HG03039 (cell line): ENCODE measurements around the gene ATXN1.
"Not testable (repeated sequence)": the region's sequence is repeated elsewhere in the genome, so short reads cannot be mapped to it uniquely, and the experiment has no call there.

Experiments
- ATAC-seq: cut with Tn5 transposase; IDR thresholded peaks from one replicate; pipeline ENCODE4 v1.9.1; 2021; ENCODE audit warnings: mild to moderate bottlenecking, moderate library complexity; ENCODE audit not compliant: unreplicated experiment

Gene ATXN1

DNA sequence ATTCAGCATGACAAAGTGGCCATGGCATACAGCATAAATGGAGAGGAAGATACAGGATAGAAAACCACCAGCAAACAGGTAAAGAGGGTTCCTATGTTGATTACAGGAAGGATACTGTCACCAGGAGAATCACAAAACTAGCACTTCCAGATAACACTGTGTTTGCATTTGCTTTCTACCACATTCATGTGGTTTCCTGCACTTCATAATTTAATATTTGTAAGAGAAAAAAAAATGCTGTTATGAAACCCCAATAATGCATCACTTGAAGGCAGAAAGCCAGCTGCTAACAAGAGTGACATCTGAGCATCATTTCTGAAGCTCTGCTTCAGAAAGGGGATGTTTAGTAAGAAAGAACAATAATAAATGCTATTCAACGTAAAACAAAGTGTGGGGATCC is 106.6 kb downstream of the ATXN1 start:
- no peak for ATAC-seq

DNA sequence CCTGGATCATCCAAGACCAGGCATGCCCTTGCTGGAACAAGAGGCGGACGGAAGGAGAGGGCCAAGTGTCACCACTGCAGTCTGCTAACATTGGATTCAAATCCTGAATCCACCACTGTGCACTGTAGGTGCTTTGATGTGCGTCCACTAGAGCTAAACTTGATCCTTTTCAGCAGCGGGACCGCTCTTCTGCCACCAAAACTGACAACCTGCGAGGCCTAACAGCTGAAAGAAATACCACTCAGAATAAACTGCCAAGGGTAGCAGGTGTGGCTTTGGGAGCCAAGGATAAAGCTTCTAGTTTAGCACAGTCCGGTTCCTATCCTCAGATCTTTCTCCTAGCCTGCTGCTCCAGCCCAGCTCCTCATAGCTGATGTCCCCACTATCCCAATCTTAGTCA is 108.0 kb downstream of the ATXN1 start:
- ATAC-seq: no peak

DNA sequence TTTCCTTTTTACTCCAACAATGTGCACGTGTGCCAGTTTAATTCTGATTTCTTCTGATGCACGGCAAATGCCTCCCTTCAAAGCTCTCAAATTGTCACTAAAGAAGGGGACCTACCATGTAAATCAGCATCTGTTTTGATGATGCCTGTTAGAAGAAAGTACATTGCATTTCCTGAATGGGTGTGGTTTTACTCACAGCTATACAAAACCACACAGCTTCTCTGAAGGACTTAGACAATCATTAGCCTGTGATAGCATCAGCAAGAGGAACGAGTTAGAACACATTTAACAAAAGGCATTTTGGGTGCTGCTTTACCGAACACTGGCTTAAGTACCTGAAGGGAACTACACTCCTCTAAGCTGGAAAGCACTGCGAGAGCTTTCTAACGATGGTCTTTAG is 109.4 kb downstream of the ATXN1 start:
- ATAC-seq: no peak

DNA sequence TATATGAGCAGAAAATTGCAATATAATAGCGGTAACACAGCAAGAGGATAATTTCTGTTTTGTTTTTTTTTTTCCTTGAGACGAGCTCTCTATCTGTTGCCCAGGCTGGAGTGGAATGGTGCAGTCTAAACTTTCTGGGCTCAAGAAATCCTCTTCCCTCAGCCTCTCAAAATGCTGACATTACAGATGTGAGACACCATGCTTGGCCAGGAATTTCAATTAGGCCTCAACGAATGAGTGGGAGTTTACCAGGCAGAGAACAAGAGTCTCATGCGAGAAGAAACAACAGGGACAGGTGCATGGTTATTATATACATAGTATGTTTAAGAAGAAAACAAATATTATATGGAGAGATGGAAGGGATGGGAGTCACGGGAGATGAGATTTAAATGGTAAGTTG is 111.4 kb downstream of the ATXN1 start:
- no peak for ATAC-seq

DNA sequence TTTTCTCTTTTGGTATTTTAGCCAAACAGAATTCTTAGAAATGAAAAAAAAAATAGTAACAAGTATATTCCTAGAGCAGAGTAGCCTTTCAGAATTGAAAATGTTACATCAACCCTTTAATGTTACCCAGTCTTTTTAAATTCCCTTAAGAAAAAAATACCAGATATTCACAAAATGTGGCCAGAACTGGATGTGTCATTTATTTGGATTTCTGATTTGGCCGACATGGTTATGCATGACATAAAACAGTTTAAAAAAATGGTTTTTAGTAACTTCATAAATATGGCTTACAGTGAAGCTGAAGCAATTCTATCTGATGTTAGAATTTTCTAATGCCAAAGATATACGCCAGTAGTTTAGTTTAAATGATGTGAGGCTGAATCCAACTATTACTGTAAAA is 112.0 kb downstream of the ATXN1 start:
- ATAC-seq: no peak

DNA sequence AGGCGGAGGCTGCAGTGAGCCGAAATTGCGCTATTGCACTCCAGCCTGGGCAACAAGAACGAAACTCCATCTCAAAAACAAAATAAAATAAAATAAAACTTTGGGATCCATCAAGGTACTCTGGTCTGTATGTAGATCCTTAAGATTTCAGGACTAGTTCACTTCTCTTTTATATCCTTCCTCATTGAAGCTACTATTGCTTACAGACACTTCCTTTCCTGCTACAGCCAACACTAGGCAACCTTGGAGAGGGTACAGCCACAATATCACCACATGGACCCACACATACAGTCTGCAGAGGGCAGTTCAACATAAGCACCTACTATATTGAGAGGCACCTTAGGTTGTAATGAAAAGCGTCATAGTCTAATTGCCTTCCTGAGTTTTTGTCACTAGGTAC is 113.3 kb downstream of the ATXN1 start:
- ATAC-seq: no peak

DNA sequence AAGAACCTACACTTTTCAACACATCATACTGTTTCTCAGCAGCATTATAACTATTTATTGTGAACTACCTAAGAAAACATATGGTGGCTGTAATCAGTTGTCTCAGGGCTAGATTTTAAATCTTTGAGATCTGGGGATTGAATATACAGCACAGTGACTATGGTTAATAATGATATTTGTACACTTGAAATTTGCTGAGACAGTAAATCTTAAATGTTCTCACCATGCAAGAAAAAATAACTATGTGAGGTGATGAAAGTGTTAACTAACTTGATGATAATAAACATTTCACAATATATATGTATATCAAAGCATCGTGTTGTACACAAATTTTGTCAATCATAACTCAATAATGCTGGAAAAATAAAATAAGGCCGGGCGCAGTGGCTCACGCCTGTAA is 113.8 kb downstream of the ATXN1 start:
- no peak for ATAC-seq

DNA sequence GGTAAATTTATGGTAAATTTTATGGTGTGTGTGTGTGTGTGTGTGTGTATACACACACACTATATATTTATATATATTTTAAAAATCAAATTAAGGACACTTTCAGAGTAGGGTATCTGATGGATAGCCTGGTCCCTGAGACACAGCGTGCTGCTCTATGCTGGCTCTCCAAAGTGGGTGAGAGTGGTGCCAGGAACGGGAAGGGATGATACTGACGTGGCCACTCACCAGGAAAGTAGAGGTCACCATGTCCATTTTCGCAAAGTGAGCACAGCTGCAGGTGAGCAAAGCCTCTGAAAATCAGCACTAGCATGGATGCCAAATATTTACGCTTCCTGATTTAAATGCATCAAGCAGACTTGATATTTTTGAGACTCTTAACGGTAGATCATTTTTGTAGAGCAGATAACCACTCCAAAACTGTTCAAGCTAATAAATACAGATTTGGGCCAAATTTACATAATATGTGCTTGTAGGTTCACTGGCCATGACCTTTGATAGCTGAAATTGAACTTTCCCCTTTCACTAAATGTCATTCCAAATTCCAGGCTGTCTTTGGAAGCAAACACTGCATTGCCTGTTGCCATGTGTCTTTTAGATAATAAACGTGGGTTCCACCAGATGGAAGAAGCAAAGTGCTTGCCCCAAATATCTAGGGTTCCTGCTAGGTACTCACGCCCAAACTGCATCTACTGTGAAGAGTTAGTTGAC is 116.6 kb downstream of the ATXN1 start:
- no peak for ATAC-seq

DNA sequence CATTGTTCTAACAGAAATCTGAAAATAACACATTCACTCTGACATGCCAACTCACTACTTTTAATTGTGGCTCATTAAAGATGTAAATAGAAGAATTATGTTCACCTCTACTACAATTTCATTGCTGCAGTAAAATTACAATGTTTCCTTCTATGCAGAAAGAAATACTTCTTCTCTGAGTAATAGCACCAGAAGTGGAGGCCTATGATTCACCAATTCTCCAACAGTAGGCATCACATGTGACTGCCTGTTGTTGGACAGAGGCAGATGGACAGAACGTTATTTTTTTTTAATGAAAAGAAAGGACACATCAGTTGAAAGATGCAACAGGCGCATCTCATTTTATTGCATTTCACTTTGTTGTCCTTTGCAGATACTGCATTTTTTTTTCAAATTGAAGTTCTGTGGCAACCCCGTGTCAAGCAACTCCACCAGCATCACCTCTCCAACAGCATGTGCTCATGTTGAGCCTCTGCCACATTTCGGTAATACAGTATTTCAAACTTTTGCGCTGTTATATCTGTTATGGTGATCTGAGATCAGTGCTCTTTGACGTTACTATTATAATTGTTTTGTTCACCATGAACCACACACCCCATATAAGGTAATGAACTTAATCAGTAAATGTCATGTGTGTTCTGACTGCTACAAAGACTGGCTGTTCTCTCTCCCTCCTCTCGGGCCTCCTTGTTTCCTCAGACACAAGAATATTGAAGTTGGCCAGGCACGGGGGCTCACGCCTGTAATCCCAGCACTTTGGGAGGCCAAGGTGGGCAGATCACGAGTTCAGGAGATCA is 121.4 kb downstream of the ATXN1 start:
- no peak for ATAC-seq

DNA sequence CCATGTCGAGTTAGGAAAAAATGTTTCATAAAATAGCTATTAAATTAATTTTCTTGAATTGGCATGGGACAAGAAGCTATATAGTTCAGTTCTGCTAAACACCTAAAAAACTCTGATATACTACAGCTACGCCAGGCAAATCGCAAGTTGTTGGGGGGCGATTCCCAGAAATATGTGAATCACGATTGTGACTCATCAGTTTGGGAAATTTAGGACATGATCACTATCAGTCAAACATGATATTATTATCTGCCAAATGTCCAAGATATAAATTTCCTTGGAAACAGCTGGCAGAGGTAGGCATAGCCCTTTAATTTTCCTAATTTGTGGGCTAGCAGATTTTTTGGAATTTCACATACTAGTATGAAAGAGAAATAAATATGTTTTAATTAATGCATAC is 123.6 kb downstream of the ATXN1 start:
- ATAC-seq: no peak

DNA sequence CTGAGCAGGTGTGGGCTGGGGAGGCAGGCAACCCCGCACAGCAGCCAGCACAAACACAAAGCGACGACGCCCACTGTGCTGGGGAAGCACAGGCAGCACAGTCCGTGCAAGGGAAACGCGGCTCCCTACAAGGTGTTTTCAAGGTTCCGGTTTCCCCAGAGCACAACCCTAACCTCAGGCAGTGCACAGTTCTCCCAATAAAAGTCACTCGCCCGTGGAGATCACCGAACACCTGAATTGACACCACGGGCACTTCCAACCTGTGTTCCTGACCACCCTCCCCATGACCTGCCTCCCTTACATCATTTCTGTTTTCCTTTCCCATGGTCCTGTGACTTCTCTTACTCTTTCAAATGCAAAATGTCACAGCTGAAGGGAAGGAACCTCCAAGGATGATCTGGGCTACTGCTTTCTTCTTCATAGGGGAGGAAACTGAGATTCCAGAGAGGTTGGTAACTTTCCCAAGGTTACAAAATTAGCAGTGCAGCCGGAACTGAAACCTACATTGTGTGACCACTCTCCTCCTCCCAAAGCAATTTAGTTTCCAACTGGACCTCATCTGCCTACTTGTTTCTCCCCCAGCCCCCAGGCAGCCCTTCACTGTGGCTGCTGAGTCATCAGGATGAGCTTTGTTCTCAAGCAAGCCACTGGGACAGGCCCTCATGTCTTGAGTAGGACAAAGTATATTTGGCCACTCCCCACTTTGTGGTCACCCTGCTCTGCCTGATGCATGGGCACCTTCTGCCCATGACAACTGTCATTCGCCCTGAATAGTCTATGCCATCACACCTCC is 125.3 kb downstream of the ATXN1 start:
- peak; percentile 46 for ATAC-seq

DNA sequence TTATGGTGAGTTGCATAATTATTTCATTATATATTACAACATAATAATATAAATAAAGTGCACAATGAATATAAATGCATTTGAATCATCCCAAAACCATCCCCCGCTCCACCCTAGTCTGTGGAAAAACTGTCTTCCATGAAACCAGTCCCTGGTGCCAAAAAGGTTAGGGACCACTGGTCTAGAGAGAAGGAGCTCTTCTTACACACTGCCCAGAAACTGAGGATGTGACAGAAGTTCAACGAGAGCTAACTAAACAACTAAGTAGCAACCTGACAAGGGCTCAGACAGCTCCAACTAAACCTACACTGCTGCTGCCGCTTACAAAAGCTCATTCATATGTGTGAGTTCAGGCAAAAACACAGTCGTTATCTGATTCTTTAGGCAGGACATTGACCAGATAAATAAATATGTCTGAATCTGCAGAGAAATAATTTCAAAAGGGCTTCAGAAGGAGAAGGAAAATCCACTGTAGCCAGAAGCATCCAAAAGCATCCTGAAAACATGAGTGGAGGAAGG is 125.9 kb downstream of the ATXN1 start:
- ATAC-seq: no peak

DNA sequence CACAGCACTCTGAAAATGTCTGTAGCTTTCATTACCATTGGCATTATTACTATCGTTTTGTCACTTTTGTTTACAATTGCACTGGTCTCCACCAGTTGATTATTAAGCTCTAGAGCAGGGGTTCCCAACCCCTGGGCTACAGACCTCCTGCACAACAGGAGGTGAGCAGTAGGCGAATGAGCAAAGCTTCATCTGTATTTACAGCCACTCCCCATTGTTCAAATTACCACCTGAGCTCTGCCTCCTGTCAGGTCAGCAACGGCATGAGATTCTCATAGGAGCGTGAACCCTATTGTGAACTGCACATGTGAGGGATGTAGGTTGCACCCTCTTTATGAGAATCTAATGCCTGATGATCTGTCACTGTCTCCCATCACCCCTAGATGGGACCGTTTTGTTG is 126.4 kb downstream of the ATXN1 start:
- no peak for ATAC-seq

DNA sequence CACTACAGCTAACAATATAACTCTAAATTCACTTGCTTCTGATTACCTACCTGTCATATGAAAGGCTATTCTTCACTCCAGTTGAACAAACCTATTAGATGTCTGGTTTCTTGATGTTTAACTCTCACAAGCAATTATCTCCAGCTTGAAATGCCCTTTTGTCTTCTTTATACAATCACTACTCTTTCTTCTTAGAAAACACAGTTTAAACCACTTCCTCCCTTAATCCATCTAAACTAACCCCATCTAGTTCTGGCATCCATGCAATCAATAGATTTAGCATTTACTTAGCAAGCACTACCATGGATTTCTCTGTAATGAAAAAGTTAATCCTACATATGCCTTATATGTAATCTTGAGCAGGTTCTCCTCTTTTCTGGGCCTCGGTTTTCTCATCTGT is 127.3 kb downstream of the ATXN1 start:
- no peak for ATAC-seq

DNA sequence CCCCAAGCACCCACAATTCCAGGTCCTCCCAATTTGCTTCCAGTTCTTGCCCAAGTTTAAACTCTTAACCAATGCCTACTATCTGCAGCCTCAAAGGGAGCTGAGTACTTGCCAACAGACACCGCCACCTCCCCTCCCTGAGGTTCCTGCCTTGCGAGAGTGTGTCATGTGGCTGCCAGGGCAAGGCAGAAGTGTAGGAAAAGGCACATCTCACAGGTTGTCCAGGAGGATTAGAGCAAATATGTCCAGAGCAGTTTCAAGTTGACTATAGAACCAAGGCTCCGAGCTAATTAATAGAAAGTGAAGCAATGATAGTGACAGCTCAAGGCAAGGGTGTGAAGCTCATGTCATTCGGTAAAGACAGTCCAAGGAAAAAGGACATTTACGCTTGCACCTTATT is 127.8 kb downstream of the ATXN1 start:
- ATAC-seq: no peak

DNA sequence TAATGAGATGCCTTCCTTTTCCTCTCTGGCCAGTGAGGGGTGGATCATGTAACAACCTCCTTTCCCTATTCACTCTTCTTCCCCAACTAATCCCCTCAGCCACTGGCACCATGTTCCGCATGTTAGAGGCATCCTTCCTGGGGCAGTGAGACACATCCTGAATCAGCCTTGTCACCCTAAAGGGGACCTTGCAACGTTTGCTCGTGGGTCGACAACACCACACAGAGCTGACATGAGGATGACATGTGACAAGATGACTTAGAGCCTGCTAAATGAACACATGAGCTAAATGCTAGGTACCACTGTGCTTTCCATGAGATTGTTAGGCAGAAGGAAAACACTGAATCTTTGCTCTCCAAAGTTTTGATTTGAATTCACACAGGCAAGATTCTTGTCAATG is 129.2 kb downstream of the ATXN1 start:
- ATAC-seq: no peak

DNA sequence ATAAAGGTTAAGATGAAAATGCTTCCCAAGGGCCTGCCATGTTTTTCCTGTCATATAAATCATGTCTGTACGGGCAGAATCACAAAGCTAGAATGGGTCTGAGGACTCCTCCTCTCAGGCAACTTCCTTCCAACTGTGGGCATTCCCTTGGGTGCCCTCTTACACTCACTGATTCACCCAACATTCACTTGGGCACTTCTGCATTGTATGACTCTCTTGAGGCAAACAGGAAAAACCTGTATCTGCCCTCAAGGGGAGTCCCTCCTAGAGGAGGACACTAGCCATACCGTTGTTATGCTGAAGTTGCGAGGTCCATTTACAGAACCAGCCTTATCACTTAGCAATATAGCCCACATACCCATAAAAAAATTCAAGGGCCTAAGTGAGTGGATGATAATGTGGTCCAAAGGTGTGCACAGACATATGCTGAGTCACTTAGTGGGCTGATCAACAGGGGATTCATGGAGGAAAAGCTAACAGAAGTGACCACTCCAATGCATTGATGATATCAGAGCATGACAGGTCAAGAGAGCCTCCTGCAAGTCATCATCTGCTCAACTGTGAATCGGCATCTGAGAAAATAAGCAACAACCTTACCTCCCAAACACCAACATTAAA is 131.1 kb downstream of the ATXN1 start:
- ATAC-seq: no peak

DNA sequence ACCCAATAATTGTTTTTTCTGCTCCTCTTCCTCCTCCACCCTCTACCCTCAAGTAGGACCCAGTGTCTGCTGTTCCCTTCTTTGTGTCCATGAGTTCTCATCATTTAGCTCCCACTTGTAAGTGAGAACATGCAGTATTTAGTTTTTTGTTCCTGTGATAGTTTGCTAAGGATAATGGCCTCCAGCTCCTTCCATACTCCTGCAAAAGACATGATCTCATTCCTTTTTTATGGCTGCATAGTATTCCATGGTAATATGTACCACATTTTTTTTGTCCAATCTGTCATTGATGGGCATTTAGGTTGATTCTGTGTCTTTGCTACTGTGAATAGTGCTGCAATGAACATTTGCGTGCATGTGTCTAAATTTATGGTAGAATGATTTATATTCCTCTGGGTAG is 132.7 kb downstream of the ATXN1 start:
- ATAC-seq: not testable (repeated sequence)

DNA sequence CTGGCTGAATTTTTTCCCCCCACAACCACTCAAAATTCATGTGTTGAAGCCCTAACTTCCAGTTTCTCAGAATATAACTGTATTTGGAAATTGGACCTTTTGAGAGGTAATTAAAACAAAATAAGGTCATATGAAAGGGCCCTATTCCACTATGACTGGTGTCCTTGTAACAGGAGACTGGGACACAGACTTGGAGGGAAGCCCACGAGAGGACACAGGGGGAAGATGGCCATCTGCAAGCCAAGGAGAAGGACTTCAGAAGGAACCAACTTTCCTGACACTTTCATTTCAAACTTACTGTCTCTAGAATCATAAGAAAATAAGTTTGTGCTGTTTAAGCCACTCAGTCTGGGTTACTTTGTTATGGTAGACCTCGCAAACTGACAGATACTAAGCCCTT is 134.6 kb downstream of the ATXN1 start:
- no peak for ATAC-seq

DNA sequence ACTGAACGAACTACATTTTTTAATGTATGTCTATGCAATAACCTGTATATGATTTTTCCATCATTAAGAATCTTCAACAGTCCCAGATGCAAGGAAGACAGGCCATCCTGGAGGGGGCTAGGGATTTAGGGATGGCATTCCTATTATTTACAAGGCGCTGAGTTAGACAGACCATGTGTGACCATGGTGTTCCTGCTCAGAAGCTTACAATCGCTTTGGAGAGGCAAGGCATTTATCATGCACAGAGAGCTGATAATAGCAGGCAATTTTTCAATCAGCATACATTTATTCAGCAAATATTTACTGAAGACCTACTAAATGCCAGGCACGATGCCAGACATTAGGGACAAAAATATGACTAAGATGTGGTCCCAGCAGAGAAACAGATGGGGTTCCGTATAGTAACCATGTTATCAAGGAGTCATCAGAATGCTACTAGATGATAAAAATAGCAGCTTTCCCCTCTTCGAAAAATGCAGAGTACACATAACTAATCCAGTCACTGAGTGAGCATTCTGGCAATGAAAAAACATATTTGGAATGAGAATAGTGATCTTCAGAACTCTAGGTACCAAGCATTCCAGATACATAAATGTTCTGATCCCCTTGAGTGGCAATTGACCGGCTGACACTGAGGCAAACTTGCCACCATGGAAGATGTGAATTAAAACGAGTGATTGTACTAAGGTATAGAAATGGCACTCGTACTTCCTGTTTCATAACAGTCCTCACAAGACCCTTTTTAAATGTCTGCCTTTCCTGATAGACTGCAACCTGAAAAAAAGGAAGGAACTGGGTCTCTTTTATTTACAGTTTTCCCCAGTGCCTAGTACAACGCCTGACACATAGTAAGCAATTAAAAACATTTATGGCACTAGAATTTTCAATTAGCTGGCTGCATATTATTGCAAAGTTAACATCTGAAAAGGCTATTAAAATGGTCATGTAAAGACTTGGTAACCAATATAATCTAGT is 135.7 kb downstream of the ATXN1 start:
- no peak for ATAC-seq
